GM12891 (cell line): ENCODE measurements around the gene TUBA8.
"Not testable (repeated sequence)": the region's sequence is repeated elsewhere in the genome, so short reads cannot be mapped to it uniquely, and the experiment has no call there.

Source experiments
- POLR2AphosphoS5 ChIP-seq: IDR thresholded peaks from 2 replicates; pipeline ENCODE4 v1.6.1; 2011; ENCODE audit warnings: low read depth, low read length, control low read depth
- SPI1 ChIP-seq: IDR thresholded peaks from 2 replicates; pipeline ENCODE4 v1.6.1; 2011; ENCODE audit warnings: low read depth, low read length, control low read depth
- TAF1 ChIP-seq: IDR thresholded peaks from 2 replicates; pipeline ENCODE4 v1.6.1; 2011; ENCODE audit warnings: low read depth, low read length, control low read depth

DNA sequence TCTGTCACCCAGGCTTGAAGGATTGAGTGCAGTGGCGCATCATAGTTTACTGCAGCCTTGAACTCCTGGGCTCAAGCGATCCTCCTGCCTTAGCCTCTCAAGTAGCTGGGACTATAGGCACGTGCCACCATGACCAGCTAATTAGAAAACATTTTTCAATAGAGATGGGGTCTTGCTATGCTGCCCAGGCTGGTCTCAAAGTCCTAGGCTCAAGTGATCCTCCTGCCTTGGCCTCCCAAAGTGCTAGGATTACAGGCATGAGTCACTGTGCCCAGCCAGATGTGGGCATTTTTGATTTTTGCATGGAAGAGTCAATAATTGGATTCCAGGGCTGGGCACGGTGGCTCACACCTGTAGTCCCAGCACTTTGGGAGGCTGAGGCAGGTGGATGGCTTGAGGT, 36.7 kb upstream of the TUBA8 start:
- TF ChIP-seq TAF1, POLR2AphosphoS5, SPI1: not testable (repeated sequence)
